Natural killer cell (primary cell): ENCODE data around the gene CXorf38. TPM values are rescaled to one million over a fixed set of nuclear protein-coding genes. Genes with fewer than 3 reads are reported as not detected.
A peak's percentile ranks its signal among the peaks of the same experiment; 100 is the strongest.

Source experiments
- ATAC-seq, 3 donors: fragments of 150-1000 bp in 2 of 3; fragments of 200-7000 bp in 1 of 3; cut with Tn5 transposase; 1 replicate in 1 of 3; 2 replicates in 2 of 3; pipeline ENCODE4 v1.10.0; 2021; ENCODE audit warnings: mild to moderate bottlenecking in 2 of 3, moderate library complexity in 2 of 3
- DNase-seq, 2 donors: peaks; one replicate each; pipeline versions ENCODE4 v3.0.0 to v3.0.0-alpha.2; 2013 to 2021; ENCODE audit warnings: mixed read lengths in 1 of 2
- H3K27ac ChIP-seq: one replicate; pipeline ENCODE4 v1.5.1; 2013; ENCODE audit warnings: mild to moderate bottlenecking, low read length
- H3K27me3 ChIP-seq: one replicate; pipeline ENCODE4 v1.6.1; 2013; ENCODE audit warnings: low read length; ENCODE audit not compliant: control insufficient read depth, insufficient read depth
- H3K36me3 ChIP-seq: one replicate; pipeline ENCODE4 v1.6.1; 2013; ENCODE audit warnings: low read length; ENCODE audit not compliant: control insufficient read depth, insufficient read depth
- H3K4me1 ChIP-seq: one replicate; pipeline ENCODE4 v1.6.1; 2013; ENCODE audit warnings: low read length; ENCODE audit not compliant: control insufficient read depth, insufficient read depth
- H3K4me3 ChIP-seq: one replicate; pipeline ENCODE4 v1.5.1; 2013; ENCODE audit warnings: low read length
- H3K9me3 ChIP-seq: one replicate; pipeline ENCODE4 v1.6.1; 2013; ENCODE audit warnings: low read length; ENCODE audit not compliant: control insufficient read depth, insufficient read depth
- H3K27ac Mint-ChIP-seq, 2 donors: one replicate each; pipeline ENCODE4 v1.8.0; 2022; ENCODE audit warnings: mild to moderate bottlenecking in 2 of 2, mixed read lengths in 2 of 2, moderate library complexity in 1 of 2
- H3K27me3 Mint-ChIP-seq, 2 donors: one replicate each; pipeline ENCODE4 v1.8.0; 2022; ENCODE audit warnings: low read depth in 2 of 2, mixed read lengths in 2 of 2
- H3K36me3 Mint-ChIP-seq: one replicate; pipeline ENCODE4 v1.8.0; 2022; ENCODE audit warnings: mixed read lengths
- H3K4me1 Mint-ChIP-seq, 2 donors: one replicate each; pipeline ENCODE4 v1.8.0; 2022; ENCODE audit warnings: mixed read lengths in 2 of 2
- H3K4me3 Mint-ChIP-seq: one replicate; pipeline ENCODE4 v1.8.0; 2022; ENCODE audit warnings: mild to moderate bottlenecking, moderate library complexity, mixed read lengths
- H3K9me3 Mint-ChIP-seq, 2 donors: one replicate each; pipeline ENCODE4 v1.8.0; 2022; ENCODE audit warnings: mixed read lengths in 2 of 2
- WGBS: methylation state at CpG from one replicate; pipeline ENCODE4 v1.1.7; 2013; ENCODE audit warnings: missing lambda C conversion rate; ENCODE audit not compliant: insufficient coverage; 5-methylcytosine and 5-hydroxymethylcytosine counted together
- intact Hi-C: fragments of 100-400 bp; cut with micrococcal nuclease; formaldehyde crosslinking; loops from one replicate; pipeline ENCODE4 v1.14.2; 2022
- total RNA-seq, 4 donors: library from RNA; stranded (reverse); fragments of 120-200 nt in 1 of 4; gene quantifications; one replicate each; pipeline versions ENCODE4 v1.2.3 to v1.2.4, GENCODE V29; 2013 to 2022
- TF ChIP-seq, protein P1 (sequence below): fragments of 200-600 bp; IDR thresholded peaks from one replicate; pipeline ENCODE4 v1.8.0; 2022; ENCODE audit warnings: antibody characterized with exemption

CXorf38 gene
- total RNA-seq, 3 donors from 2014 or later (not counting 1 experiment from before 2014, with no cell fraction given), result 27.5 to 46.1 (median 30.9) TPM

DNA sequence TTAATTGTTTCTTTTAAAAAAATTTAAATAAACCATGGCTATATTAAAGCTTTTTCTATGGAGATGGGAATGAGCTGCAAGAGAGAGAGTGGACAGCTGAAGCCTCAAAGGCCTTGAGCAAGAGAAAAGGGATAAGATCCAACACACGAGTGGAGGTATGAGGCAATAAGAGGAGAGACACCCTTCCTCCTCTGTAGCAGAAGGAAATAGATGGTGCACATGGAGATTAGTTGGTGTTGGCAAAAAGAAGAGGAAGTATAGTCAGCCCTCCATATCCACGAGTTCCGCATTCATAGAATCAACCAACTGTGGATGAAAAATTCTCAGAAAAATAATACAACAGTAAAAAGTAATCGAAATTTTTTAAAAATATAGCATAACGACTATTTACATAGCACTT lies 3.2 kb downstream of the CXorf38 start:
- Mint-ChIP-seq H3K9me3 (no peaks in the 10 kb centered on the region), H3K27me3 (no peaks in the 10 kb centered on the region), H3K4me3 (peak overlapping the region; percentile 84), H3K36me3 (no peaks in the 10 kb centered on the region), H3K27ac (peak overlapping the region; percentile 88 to 98), H3K4me1 (peaks cover 42 to 47% of the 10 kb centered on the region in 2 donors)
- H3K27ac ChIP-seq, result peak overlapping the region; percentile 88
- TF ChIP-seq, protein P1, sequence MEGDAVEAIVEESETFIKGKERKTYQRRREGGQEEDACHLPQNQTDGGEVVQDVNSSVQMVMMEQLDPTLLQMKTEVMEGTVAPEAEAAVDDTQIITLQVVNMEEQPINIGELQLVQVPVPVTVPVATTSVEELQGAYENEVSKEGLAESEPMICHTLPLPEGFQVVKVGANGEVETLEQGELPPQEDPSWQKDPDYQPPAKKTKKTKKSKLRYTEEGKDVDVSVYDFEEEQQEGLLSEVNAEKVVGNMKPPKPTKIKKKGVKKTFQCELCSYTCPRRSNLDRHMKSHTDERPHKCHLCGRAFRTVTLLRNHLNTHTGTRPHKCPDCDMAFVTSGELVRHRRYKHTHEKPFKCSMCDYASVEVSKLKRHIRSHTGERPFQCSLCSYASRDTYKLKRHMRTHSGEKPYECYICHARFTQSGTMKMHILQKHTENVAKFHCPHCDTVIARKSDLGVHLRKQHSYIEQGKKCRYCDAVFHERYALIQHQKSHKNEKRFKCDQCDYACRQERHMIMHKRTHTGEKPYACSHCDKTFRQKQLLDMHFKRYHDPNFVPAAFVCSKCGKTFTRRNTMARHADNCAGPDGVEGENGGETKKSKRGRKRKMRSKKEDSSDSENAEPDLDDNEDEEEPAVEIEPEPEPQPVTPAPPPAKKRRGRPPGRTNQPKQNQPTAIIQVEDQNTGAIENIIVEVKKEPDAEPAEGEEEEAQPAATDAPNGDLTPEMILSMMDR, result no peak
- intact Hi-C loops, result loop anchor here (10.0 kb wide), 1 partner anchor 441 kb away; the partner anchor contains the start of gene USP9X
- no peaks in the 10 kb centered on the region for H3K9me3 ChIP-seq
- H3K4me3 ChIP-seq, result peak overlapping the region; percentile 39
- peaks cover 11% of the 10 kb centered on the region for H3K36me3 ChIP-seq
- H3K4me1 ChIP-seq, result peaks cover 43% of the 10 kb centered on the region
- H3K27me3 ChIP-seq, result no peaks in the 10 kb centered on the region
- 20% methylated on average over 1 of the region's 5 CpGs for WGBS
- ATAC-seq (no peak), DNase-seq (no peak)

DNA sequence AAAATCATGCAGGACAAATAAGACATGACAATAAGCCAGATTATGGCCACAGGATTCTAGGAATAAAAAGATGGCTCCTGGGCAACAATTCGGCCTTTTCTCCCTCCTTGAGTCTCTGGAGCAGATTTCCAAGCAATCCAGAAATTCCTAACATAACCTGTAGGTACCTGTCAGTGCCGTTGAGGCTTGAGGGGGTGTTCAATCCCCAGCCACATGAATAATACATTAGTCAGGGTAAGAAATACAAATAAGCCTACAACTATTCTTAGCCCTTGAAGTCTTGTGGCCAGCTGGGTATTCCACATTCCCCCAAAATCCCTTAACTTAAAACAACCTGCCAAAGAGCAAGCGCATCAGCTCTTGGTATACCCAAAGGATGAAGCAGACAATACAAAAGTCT lies 9.7 kb downstream of the CXorf38 start:
- no peak overlapping the region for H3K4me3 Mint-ChIP-seq
- H3K36me3 ChIP-seq, result peaks cover 74% of the 10 kb centered on the region
- H3K4me3 ChIP-seq, result no peak overlapping the region
- H3K4me1 Mint-ChIP-seq, result peaks cover 35 to 44% of the 10 kb centered on the region in 2 donors
- H3K36me3 Mint-ChIP-seq, result peaks cover 28% of the 10 kb centered on the region
- no peaks in the 10 kb centered on the region for H3K9me3 ChIP-seq
- no peaks in the 10 kb centered on the region for H3K27me3 Mint-ChIP-seq
- ATAC-seq (no peak), DNase-seq (no peak)
- no peak overlapping the region for H3K27ac ChIP-seq
- H3K27ac Mint-ChIP-seq, result peak overlapping the region in 1 of 2 donors; percentile 61
- TF ChIP-seq, protein P1, result no peak
- intact Hi-C loops, result no loop called here
- 100% methylated on average over 2 of the region's 3 CpGs for WGBS
- H3K4me1 ChIP-seq, result peaks cover 9% of the 10 kb centered on the region
- no peaks in the 10 kb centered on the region for H3K9me3 Mint-ChIP-seq
- no peaks in the 10 kb centered on the region for H3K27me3 ChIP-seq

DNA sequence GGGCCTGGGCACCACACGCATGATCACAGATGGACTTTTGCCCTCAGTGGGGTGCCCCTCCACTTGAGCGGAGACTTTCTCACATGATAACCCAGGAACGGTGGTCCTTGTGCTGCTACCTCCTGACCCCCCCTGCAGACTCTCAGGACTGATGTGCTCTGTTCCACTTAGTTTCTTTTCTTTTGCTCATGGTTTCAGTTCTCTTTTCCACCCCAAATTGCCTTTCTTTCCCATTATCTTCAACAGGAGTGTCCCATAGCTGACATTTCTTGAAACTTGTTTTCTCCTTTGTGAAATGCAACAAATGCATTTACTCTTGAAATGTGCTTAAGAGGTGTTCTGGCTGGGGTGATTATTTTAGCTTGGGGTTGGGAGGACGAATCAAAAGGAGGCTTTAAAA lies 15.2 kb downstream of the CXorf38 start:
- no peaks in the 10 kb centered on the region for H3K27me3 Mint-ChIP-seq
- H3K36me3 ChIP-seq, result peaks cover 77% of the 10 kb centered on the region
- H3K4me3 Mint-ChIP-seq, result no peak overlapping the region
- 88% methylated on average over 4 of the region's 4 CpGs for WGBS
- peak overlapping the region in 1 of 2 donors; percentile 47 for H3K27ac Mint-ChIP-seq
- H3K27ac ChIP-seq, result no peak overlapping the region
- H3K9me3 ChIP-seq, result no peaks in the 10 kb centered on the region
- DNase-seq (no peak), ATAC-seq (no peak)
- peaks cover 26 to 29% of the 10 kb centered on the region in 2 donors for H3K4me1 Mint-ChIP-seq
- intact Hi-C loops, result no loop called here
- H3K9me3 Mint-ChIP-seq, result no peaks in the 10 kb centered on the region
- peaks cover 2% of the 10 kb centered on the region for H3K4me1 ChIP-seq
- no peaks in the 10 kb centered on the region for H3K27me3 ChIP-seq
- peaks cover 36% of the 10 kb centered on the region for H3K36me3 Mint-ChIP-seq
- TF ChIP-seq, protein P1, result no peak
- no peak overlapping the region for H3K4me3 ChIP-seq

DNA sequence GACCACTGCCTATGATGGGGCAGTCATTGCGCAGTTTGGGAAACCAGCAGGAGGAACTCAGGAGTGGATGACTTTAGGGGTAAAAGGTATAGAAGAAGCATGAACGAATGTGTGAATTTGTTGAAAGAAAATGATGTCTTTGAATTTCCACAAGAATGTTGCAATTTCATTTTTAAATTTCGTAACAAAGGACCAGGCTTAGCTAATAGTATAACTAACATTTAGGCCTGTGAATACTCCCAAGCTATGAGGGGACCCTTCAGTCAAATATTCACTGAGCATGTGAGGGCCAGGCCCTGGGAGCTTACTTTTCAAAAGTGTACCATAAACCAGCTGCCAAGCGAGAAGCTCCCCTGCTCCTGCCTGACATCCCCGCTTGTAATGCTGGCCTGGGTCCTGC lies 18.9 kb downstream of the CXorf38 start:
- Histone ChIP-seq H3K9me3 (no peaks in the 10 kb centered on the region), H3K4me1 (peaks cover 2% of the 10 kb centered on the region), H3K27ac (no peak overlapping the region), H3K36me3 (peaks cover 41% of the 10 kb centered on the region), H3K4me3 (no peak overlapping the region), H3K27me3 (no peaks in the 10 kb centered on the region)
- DNase-seq (no peak), ATAC-seq (no peak)
- intact Hi-C loops, result no loop called here
- Mint-ChIP-seq H3K36me3 (peaks cover 8% of the 10 kb centered on the region), H3K27ac (no peak overlapping the region), H3K4me1 (peaks cover 5 to 14% of the 10 kb centered on the region in 2 donors), H3K4me3 (no peak overlapping the region), H3K27me3 (no peaks in the 10 kb centered on the region), H3K9me3 (no peaks in the 10 kb centered on the region)
- 98% methylated on average over 5 of the region's 5 CpGs for WGBS
- TF ChIP-seq, protein P1, result no peak
